OCI-LY1 (cell line): ENCODE measurements around the gene PSD2.

Experiments used
- H2AFZ ChIP-seq: fragments of 200-600 bp; sonication (generic), shearing (Covaris generic); 2 replicates; pipeline ENCODE4 v1.6.0; 2014; ENCODE audit warnings: antibody characterized with exemption, mild to moderate bottlenecking, low read length
- H3F3A ChIP-seq: fragments of 200-600 bp; sonication (generic), shearing (Covaris generic); 2 replicates; pipeline ENCODE4 v1.6.0; 2014; ENCODE audit warnings: mild to moderate bottlenecking, antibody characterized with exemption, low read length, moderate library complexity; ENCODE audit not compliant: insufficient read depth
- H3K27ac ChIP-seq: fragments of 200-600 bp; sonication (generic); 2 replicates; pipeline ENCODE4 v1.5.1; 2014; ENCODE audit warnings: low read length, mixed run types, mild to moderate bottlenecking, low read depth; ENCODE audit not compliant: poor library complexity, severe bottlenecking
- H3K27me3 ChIP-seq: fragments of 200-600 bp; sonication (generic); 2 replicates; pipeline ENCODE4 v1.6.0; 2014; ENCODE audit warnings: antibody characterized with exemption, mild to moderate bottlenecking, low read length, moderate library complexity; ENCODE audit not compliant: insufficient read depth
- H3K36me3 ChIP-seq: fragments of 200-600 bp; sonication (generic); 2 replicates; pipeline ENCODE4 v1.6.1; 2014; ENCODE audit warnings: mild to moderate bottlenecking, antibody characterized with exemption, low read length, moderate library complexity, mixed read lengths; ENCODE audit not compliant: insufficient read depth
- H3K4me1 ChIP-seq: fragments of 200-600 bp; sonication (generic); 2 replicates; pipeline ENCODE4 v1.5.1; 2014; ENCODE audit warnings: mild to moderate bottlenecking, low read length, moderate library complexity; ENCODE audit not compliant: insufficient read depth, severe bottlenecking
- H3K4me2 ChIP-seq: fragments of 200-600 bp; sonication (generic), shearing (Covaris generic); 2 replicates; pipeline ENCODE4 v1.6.1; 2014; ENCODE audit warnings: low read length
- H3K4me3 ChIP-seq: fragments of 200-600 bp; sonication (generic); 2 replicates; pipeline ENCODE4 v1.5.1; 2014; ENCODE audit warnings: low read length, low read depth, mild to moderate bottlenecking, mixed read lengths; ENCODE audit not compliant: poor library complexity, severe bottlenecking
- H3K79me2 ChIP-seq: fragments of 200-600 bp; shearing (Covaris generic); 2 replicates; pipeline ENCODE4 v1.6.1; 2016; ENCODE audit warnings: mixed run types, low read length, mixed read lengths; ENCODE audit not compliant: insufficient read depth
- H3K9ac ChIP-seq: fragments of 200-600 bp; sonication (generic), shearing (Covaris generic); 2 replicates; pipeline ENCODE4 v1.6.1; 2014; ENCODE audit warnings: mild to moderate bottlenecking, low read length, mixed read lengths
- H3K9me2 ChIP-seq: fragments of 200-600 bp; sonication (generic), shearing (Covaris generic); 2 replicates; pipeline ENCODE4 v1.6.1; 2014; ENCODE audit warnings: low read depth, mild to moderate bottlenecking, low read length, mixed read lengths
- H3K9me3 ChIP-seq: fragments of 200-600 bp; shearing (Covaris generic); 2 replicates; pipeline ENCODE4 v1.6.1; 2014; ENCODE audit warnings: low read length, mixed read lengths
- H4K20me1 ChIP-seq: fragments of 200-600 bp; sonication (generic), shearing (Covaris generic); 2 replicates; pipeline ENCODE4 v1.6.0; 2016; ENCODE audit warnings: mild to moderate bottlenecking, low read length; ENCODE audit not compliant: insufficient read depth
- CTCF ChIP-seq: fragments of 200-600 bp; sonication (generic), shearing (Covaris generic); IDR thresholded peaks from 2 replicates; pipeline ENCODE4 v1.5.1; 2017; ENCODE audit warnings: mild to moderate bottlenecking, antibody characterized with exemption, low read length, moderate library complexity, mixed read lengths
- EZH2 ChIP-seq: fragments of 200-600 bp; sonication (generic), shearing (Covaris generic); IDR thresholded peaks from 2 replicates; pipeline ENCODE4 v1.8.0; 2017; ENCODE audit warnings: borderline replicate concordance, mixed run types, mild to moderate bottlenecking, antibody characterized with exemption, low read length, moderate library complexity, mixed read lengths

PSD2 gene

GRCh38 chr5:139825690-139826089 lies 30.1 kb downstream of the PSD2 start:
- Histone ChIP-seq H3K79me2 (no peaks in the 10 kb centered on the region), H3K9me3 (no peaks in the 10 kb centered on the region), H3K9ac (no peak overlapping the region), H3K9me2 (no peaks in the 10 kb centered on the region), H3K27me3 (0 out of 2 replicates have a peak, but pooled peaks cover 3% of the 10 kb centered on the region), H4K20me1 (no peaks in the 10 kb centered on the region), H3K27ac (no peak overlapping the region), H3K36me3 (no peaks in the 10 kb centered on the region), H3K4me1 (no peaks in the 10 kb centered on the region), H3K4me2 (no peak overlapping the region), H2AFZ (no peak overlapping the region), H3F3A (no peaks in the 10 kb centered on the region), H3K4me3 (no peak overlapping the region)
- TF ChIP-seq CTCF (no peak), EZH2 (no peak)

GRCh38 chr5:139828207-139828895 lies 32.7 kb downstream of the PSD2 start:
- H3K4me3 ChIP-seq = no peak overlapping the region
- H2AFZ ChIP-seq = no peak overlapping the region
- no peaks in the 10 kb centered on the region for H3K36me3 ChIP-seq
- no peak overlapping the region for H3K27ac ChIP-seq
- no peaks in the 10 kb centered on the region for H3F3A ChIP-seq
- H3K9ac ChIP-seq = no peak overlapping the region
- no peak for TF ChIP-seq EZH2
- TF ChIP-seq CTCF = no peak
- no peaks in the 10 kb centered on the region for H3K9me2 ChIP-seq
- peaks cover 3% of the 10 kb centered on the region; the same call in 1 of the 2 replicates for H3K27me3 ChIP-seq
- no peaks in the 10 kb centered on the region for H3K79me2 ChIP-seq
- no peaks in the 10 kb centered on the region for H4K20me1 ChIP-seq
- no peak overlapping the region for H3K4me2 ChIP-seq
- H3K9me3 ChIP-seq = no peaks in the 10 kb centered on the region
- H3K4me1 ChIP-seq = no peaks in the 10 kb centered on the region

GRCh38 chr5:139829471-139829870 lies 33.9 kb downstream of the PSD2 start:
- no peak overlapping the region for H3K4me3 ChIP-seq
- H4K20me1 ChIP-seq = no peaks in the 10 kb centered on the region
- H3F3A ChIP-seq = no peaks in the 10 kb centered on the region
- H3K9ac ChIP-seq = no peak overlapping the region
- H3K9me2 ChIP-seq = no peaks in the 10 kb centered on the region
- H3K27ac ChIP-seq = no peak overlapping the region
- H3K36me3 ChIP-seq = no peaks in the 10 kb centered on the region
- no peak overlapping the region for H3K4me2 ChIP-seq
- no peaks in the 10 kb centered on the region for H3K9me3 ChIP-seq
- TF ChIP-seq EZH2 (no peak), CTCF (no peak)
- H2AFZ ChIP-seq = no peak overlapping the region
- H3K4me1 ChIP-seq = no peaks in the 10 kb centered on the region
- peaks cover 3% of the 10 kb centered on the region; the same call in 1 of the 2 replicates for H3K27me3 ChIP-seq
- H3K79me2 ChIP-seq = no peaks in the 10 kb centered on the region
